HL-60 (cell line): ENCODE results near the gene PTPRJ.

Source experiments
- DNase-seq, 2 experiments: peaks; one replicate each; pipeline ENCODE4 v3.0.0-alpha.2; 2010 to 2020; ENCODE audit warnings: low read depth in 1 of 2, low spot score in 1 of 2
- H3K27ac ChIP-seq: fragments of 250-450 bp; sonication (Bioruptor Pico); replicated peaks from 2 replicates; pipeline ENCODE4 v1.5.1; 2020; ENCODE audit warnings: mild to moderate bottlenecking, moderate library complexity
- H3K27me3 ChIP-seq: fragments of 250-450 bp; sonication (Bioruptor Pico); 2 replicates; pipeline ENCODE4 v1.5.1; 2021; ENCODE audit warnings: mild to moderate bottlenecking, moderate library complexity; ENCODE audit not compliant: insufficient read depth, poor library complexity, severe bottlenecking
- H3K4me3 ChIP-seq: replicated peaks from 2 replicates; pipeline ENCODE4 v1.5.1; 2011; ENCODE audit warnings: mild to moderate bottlenecking, control low read depth, low read length; ENCODE audit not compliant: insufficient read depth
- GABPA ChIP-seq: IDR thresholded peaks from 2 replicates; pipeline ENCODE4 v1.6.1; 2012; ENCODE audit warnings: low read depth
- POLR2AphosphoS5 ChIP-seq: IDR thresholded peaks from 2 replicates; pipeline ENCODE4 v1.6.1; 2012; ENCODE audit warnings: low read depth
- REST ChIP-seq: IDR thresholded peaks from 2 replicates; pipeline ENCODE4 v1.6.1; 2012; ENCODE audit warnings: low read depth; ENCODE audit not compliant: insufficient replicate concordance
- SPI1 ChIP-seq: IDR thresholded peaks from 2 replicates; pipeline ENCODE4 v1.6.1; 2012; ENCODE audit warnings: low read depth, mild to moderate bottlenecking, borderline replicate concordance
- TF ChIP-seq, protein P1 (sequence below): IDR thresholded peaks from one replicate; pipeline ENCODE4 v1.5.1; 2011; ENCODE audit warnings: low read length, control low read depth, inconsistent platforms; ENCODE audit not compliant: insufficient read depth

Gene PTPRJ

GRCh38 chr11:47986742-47987141 is 6.4 kb downstream of the PTPRJ start:
- H3K27me3 ChIP-seq = no peaks in the 10 kb centered on the region
- DNase-seq = no peak
- TF ChIP-seq REST (no peak), GABPA (no peak), POLR2AphosphoS5 (no peak), SPI1 (no peak)
- TF ChIP-seq, protein P1, sequence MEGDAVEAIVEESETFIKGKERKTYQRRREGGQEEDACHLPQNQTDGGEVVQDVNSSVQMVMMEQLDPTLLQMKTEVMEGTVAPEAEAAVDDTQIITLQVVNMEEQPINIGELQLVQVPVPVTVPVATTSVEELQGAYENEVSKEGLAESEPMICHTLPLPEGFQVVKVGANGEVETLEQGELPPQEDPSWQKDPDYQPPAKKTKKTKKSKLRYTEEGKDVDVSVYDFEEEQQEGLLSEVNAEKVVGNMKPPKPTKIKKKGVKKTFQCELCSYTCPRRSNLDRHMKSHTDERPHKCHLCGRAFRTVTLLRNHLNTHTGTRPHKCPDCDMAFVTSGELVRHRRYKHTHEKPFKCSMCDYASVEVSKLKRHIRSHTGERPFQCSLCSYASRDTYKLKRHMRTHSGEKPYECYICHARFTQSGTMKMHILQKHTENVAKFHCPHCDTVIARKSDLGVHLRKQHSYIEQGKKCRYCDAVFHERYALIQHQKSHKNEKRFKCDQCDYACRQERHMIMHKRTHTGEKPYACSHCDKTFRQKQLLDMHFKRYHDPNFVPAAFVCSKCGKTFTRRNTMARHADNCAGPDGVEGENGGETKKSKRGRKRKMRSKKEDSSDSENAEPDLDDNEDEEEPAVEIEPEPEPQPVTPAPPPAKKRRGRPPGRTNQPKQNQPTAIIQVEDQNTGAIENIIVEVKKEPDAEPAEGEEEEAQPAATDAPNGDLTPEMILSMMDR = no peak
- peak overlapping the region; percentile 65 for H3K27ac ChIP-seq
- no peak overlapping the region for H3K4me3 ChIP-seq

- peak in 1 of 2 experiments; percentile 20 for DNase-seq
- H3K27me3 ChIP-seq = no peaks in the 10 kb centered on the region
- peak overlapping the region; percentile 65 for H3K27ac ChIP-seq
- TF ChIP-seq POLR2AphosphoS5 (no peak), REST (no peak), GABPA (no peak), SPI1 (no peak)
- TF ChIP-seq, protein P1 = no peak
- no peak overlapping the region; the same call in 1 of the 2 replicates for H3K4me3 ChIP-seq
These were observed 7.0 kb downstream of the PTPRJ start for GRCh38 chr11:47987310-47987709.

GRCh38 chr11:47987781-47988180 is 7.4 kb downstream of the PTPRJ start:
- Histone ChIP-seq H3K27me3 (no peaks in the 10 kb centered on the region), H3K4me3 (no peak overlapping the region; the same call in 1 of the 2 replicates), H3K27ac (peak overlapping the region; percentile 65)
- peak; percentile 33; the same call in 1 of the 2 replicates for TF ChIP-seq SPI1
- TF ChIP-seq, protein P1 = no peak
- no peak for TF ChIP-seq REST
- peak; percentile 44; the same call in 1 of the 2 replicates for TF ChIP-seq POLR2AphosphoS5
- no peak for TF ChIP-seq GABPA
- DNase-seq = peak in 1 of 2 experiments; percentile 48
